ENCODE data around the gene ING3. TPM values are rescaled to one million over a fixed set of nuclear protein-coding genes. Genes with fewer than 3 reads are reported as not detected.

The ING3 gene
- total RNA-seq, 1 experiment from 2014 or later, result 23.1 TPM

DNA sequence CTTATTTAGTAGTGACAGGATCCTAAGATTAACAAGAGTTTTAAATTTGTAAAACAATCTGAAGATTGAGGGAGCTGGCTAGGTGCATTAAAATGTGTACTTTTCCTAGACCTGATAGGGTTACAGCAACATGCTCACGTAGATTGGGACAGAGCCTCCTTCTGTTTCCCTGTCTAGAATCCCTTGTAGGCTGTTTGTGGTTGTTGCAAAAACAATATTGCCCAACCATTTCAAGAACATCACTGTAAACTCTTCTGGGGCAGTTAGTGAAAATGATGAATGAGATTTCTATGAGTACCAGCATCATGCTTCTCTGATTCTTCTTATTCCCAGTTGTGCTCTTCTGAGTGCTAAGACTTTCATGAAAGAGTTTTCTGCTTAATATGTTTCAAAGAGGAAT lies 23.3 kb downstream of the ING3 start:
- no peak overlapping the region for H2BK15ac ChIP-seq (ENCODE audit: low read depth, low read length)
- no peak overlapping the region for H3K56ac ChIP-seq (ENCODE audit: insufficient read length, low read depth, low read length)
- Mint-ChIP-seq H3K9me3 (no peaks in the 10 kb centered on the region), H3K27me3 (ENCODE audit: low read depth) (no peaks in the 10 kb centered on the region), H3K27ac (no peak overlapping the region), H3K4me1 (no peaks in the 10 kb centered on the region), H3K36me3 (ENCODE audit: insufficient read depth in 1 of 3, low read depth in 3 of 3) (peaks cover 2 to 45% (median 35%) of the 10 kb centered on the region in 3 experiments), H3K4me3 (no peak overlapping the region)
- TF ChIP-seq, protein P1, sequence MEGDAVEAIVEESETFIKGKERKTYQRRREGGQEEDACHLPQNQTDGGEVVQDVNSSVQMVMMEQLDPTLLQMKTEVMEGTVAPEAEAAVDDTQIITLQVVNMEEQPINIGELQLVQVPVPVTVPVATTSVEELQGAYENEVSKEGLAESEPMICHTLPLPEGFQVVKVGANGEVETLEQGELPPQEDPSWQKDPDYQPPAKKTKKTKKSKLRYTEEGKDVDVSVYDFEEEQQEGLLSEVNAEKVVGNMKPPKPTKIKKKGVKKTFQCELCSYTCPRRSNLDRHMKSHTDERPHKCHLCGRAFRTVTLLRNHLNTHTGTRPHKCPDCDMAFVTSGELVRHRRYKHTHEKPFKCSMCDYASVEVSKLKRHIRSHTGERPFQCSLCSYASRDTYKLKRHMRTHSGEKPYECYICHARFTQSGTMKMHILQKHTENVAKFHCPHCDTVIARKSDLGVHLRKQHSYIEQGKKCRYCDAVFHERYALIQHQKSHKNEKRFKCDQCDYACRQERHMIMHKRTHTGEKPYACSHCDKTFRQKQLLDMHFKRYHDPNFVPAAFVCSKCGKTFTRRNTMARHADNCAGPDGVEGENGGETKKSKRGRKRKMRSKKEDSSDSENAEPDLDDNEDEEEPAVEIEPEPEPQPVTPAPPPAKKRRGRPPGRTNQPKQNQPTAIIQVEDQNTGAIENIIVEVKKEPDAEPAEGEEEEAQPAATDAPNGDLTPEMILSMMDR (conservative IDR thresholded peaks at IDR 0.05), result no peak
- WGBS (ENCODE audit: extremely low coverage, insufficient read length, low lambda C conversion rate), result no CpG with 5 or more reads among the region's 1 CpG
- no peaks in the 10 kb centered on the region for H3K79me2 ChIP-seq (ENCODE audit: insufficient read depth, low read length)
- no peak overlapping the region for H3K4me2 ChIP-seq (ENCODE audit: insufficient read depth, insufficient read length, low read length)
- no peak overlapping the region for H3K9ac ChIP-seq (ENCODE audit: extremely low read depth, insufficient read length, low read length)
- no peaks in the 10 kb centered on the region for H3K4me1 ChIP-seq (ENCODE audit: insufficient read depth, low read length)
- no peak overlapping the region for H2BK5ac ChIP-seq (ENCODE audit: insufficient read length, low read length)
- no peaks in the 10 kb centered on the region for H3K27me3 ChIP-seq (ENCODE audit: insufficient read depth, low read length)
- H3T11ph ChIP-seq (ENCODE audit: low read length), result no peak overlapping the region
- H2BK12ac ChIP-seq (ENCODE audit: insufficient read length, low read depth, low read length), result no peak overlapping the region
- no peak overlapping the region for H4K91ac ChIP-seq (ENCODE audit: insufficient read length, low read depth, low read length)
- H2BK120ac ChIP-seq (ENCODE audit: low read depth, low read length, poor library complexity, severe bottlenecking), result no peak overlapping the region
- H3K23ac ChIP-seq (ENCODE audit: insufficient read length, low read depth, low read length), result no peak overlapping the region
- no peak overlapping the region for H3K27ac ChIP-seq (ENCODE audit: insufficient read length, low read depth, low read length)
- DNase-seq, result no peak
- no peak overlapping the region for H2AFZ ChIP-seq (ENCODE audit: low read length)
- H4K5ac ChIP-seq (ENCODE audit: insufficient read length, low read depth, low read length), result no peak overlapping the region
- H3K18ac ChIP-seq (ENCODE audit: insufficient read length, low read depth, low read length), result no peak overlapping the region
- H4K8ac ChIP-seq (replicated peaks; ENCODE audit: insufficient read length, low read depth, low read length), result no peak overlapping the region
- H4K20me1 ChIP-seq (ENCODE audit: control insufficient read depth, insufficient read depth, insufficient read length), result no peaks in the 10 kb centered on the region
- H3K23me2 ChIP-seq (ENCODE audit: insufficient read length, low read depth, low read length, poor library complexity, severe bottlenecking), result no peaks in the 10 kb centered on the region
- no peak overlapping the region for H3K4ac ChIP-seq (ENCODE audit: low read depth, low read length)
- no peak overlapping the region for H2AK5ac ChIP-seq (ENCODE audit: insufficient read length, low read length)
- H2BK20ac ChIP-seq (ENCODE audit: low read depth, low read length, poor library complexity, severe bottlenecking), result no peak overlapping the region
- no peaks in the 10 kb centered on the region for H3K79me1 ChIP-seq (ENCODE audit: insufficient read depth, low read depth, low read length, poor library complexity, severe bottlenecking)
- no peaks in the 10 kb centered on the region for H3K9me3 ChIP-seq (ENCODE audit: control insufficient read depth, low read depth, low read length)
- no peak overlapping the region for H3K14ac ChIP-seq (ENCODE audit: insufficient read depth, low read length)
